ENCODE data around the gene LRRC8B.

LRRC8B gene

GRCh38 chr1:89607156-89607555, 82.5 kb downstream of the LRRC8B start:
- no peak overlapping the region for H3K27ac ChIP-seq
- no peak for TF ChIP-seq CTCF (conservative IDR thresholded peaks at IDR 0.05)

- no peak overlapping the region for H3K27ac ChIP-seq
- no peak for TF ChIP-seq CTCF (conservative IDR thresholded peaks at IDR 0.05)
These were observed 83.1 kb downstream of the LRRC8B start for GRCh38 chr1:89607586-89608318.

- H3K27ac ChIP-seq, result no peak overlapping the region
- TF ChIP-seq CTCF (conservative IDR thresholded peaks at IDR 0.05), result no peak
These were observed 83.8 kb downstream of the LRRC8B start for GRCh38 chr1:89608319-89608983.

GRCh38 chr1:89608984-89609725, 84.5 kb downstream of the LRRC8B start:
- TF ChIP-seq CTCF (conservative IDR thresholded peaks at IDR 0.05), result no peak
- no peak overlapping the region for H3K27ac ChIP-seq

GRCh38 chr1:89609781-89610456, 85.3 kb downstream of the LRRC8B start:
- TF ChIP-seq CTCF (conservative IDR thresholded peaks at IDR 0.05), result no peak
- no peak overlapping the region for H3K27ac ChIP-seq

GRCh38 chr1:89610457-89611011, 85.9 kb downstream of the LRRC8B start:
- TF ChIP-seq CTCF (conservative IDR thresholded peaks at IDR 0.05), result no peak
- H3K27ac ChIP-seq, result no peak overlapping the region

Measured in VCaP (cell line).